GM12878 (cell line): ENCODE measurements around the gene AK5. TPM values are rescaled to one million over a fixed set of nuclear protein-coding genes. Genes with fewer than 3 reads are reported as not detected.

ENCODE experiments used
- ATAC-seq: fragments of 200-7000 bp; cut with Tn5 transposase; 3 replicates; pipeline ENCODE4 v1.9.1; 2020; ENCODE audit warnings: mild to moderate bottlenecking, moderate library complexity
- BruUV-seq: library from RNA; stranded (reverse); fragments of 400-500 nt; replicated peaks from 2 replicates; lab custom pipeline; 2021; lab: Mats Ljungman, UMichigan
- CTCF ChIA-PET: fragments of 300-600 bp; sonication (Branson Sonifier 250); formaldehyde crosslinking; extraction: SDS; loops from one replicate; lab custom pipeline; 2021; ENCODE audit warnings: inconsistent platforms; lab: Yijun Ruan, JAX
- POLR2A ChIA-PET: fragments of 350-600 bp; formaldehyde crosslinking; extraction: SDS; loops from one replicate; lab custom pipeline; 2021; ENCODE audit warnings: inconsistent platforms; lab: Charles Lee
- RAD21 ChIA-PET: fragments of 300-600 bp; sonication (Branson Sonifier 250); formaldehyde crosslinking; loops from one replicate; lab custom pipeline; 2023; ENCODE audit warnings: antibody characterized with exemption; ENCODE audit not compliant: unreplicated experiment; lab: Charles Lee
- SMC1A ChIA-PET: fragments of 300-600 bp; sonication (Branson Sonifier 250); formaldehyde crosslinking; loops from one replicate; lab custom pipeline; 2023; ENCODE audit not compliant: unreplicated experiment, uncharacterized antibody; lab: Charles Lee
- DNase-seq: peaks from one replicate; pipeline ENCODE4 v3.0.0-alpha.2; 2011; ENCODE audit warnings: low read depth, low spot score
- FAIRE-seq: peaks from 3 replicates; lab custom pipeline; 2011; peaks lifted over from hg19 to GRCh38; lab: Jason Lieb, UNC
- H2AFZ ChIP-seq: 2 replicates; pipeline ENCODE4 v1.6.0; 2011; ENCODE audit warnings: low read depth, low read length, control low read depth; ENCODE audit not compliant: control insufficient read depth
- H3K27ac ChIP-seq: 2 replicates; pipeline ENCODE4 v1.5.1; 2011; ENCODE audit warnings: control low read depth; ENCODE audit not compliant: control insufficient read depth, insufficient read depth
- H3K27me3 ChIP-seq, 2 experiments: replicated peaks in 1 of 2; 2 replicates each; pipeline versions ENCODE4 v1.6.0 to v1.6.1; 2011; ENCODE audit warnings: low read length in 1 of 2; ENCODE audit not compliant: control insufficient read depth in 2 of 2, insufficient read depth in 2 of 2
- H3K36me3 ChIP-seq, 2 experiments: 2 replicates each; pipeline ENCODE4 v1.5.1; 2011; ENCODE audit warnings: low read length in 1 of 2; ENCODE audit not compliant: control insufficient read depth in 2 of 2, insufficient read depth in 2 of 2
- H3K4me1 ChIP-seq: 2 replicates; pipeline ENCODE4 v1.6.1; 2011; ENCODE audit warnings: mild to moderate bottlenecking, low read length, moderate library complexity, mixed read lengths; ENCODE audit not compliant: control insufficient read depth, insufficient read depth
- H3K4me2 ChIP-seq: 2 replicates; pipeline ENCODE4 v1.6.0; 2011; ENCODE audit warnings: control low read depth; ENCODE audit not compliant: control insufficient read depth, insufficient read depth
- H3K4me3 ChIP-seq: fragments of 200-600 bp; sonication (generic); 2 replicates; pipeline ENCODE4 v1.5.1; 2016
- H3K79me2 ChIP-seq: 2 replicates; pipeline ENCODE4 v1.6.0; 2011; ENCODE audit warnings: low read length; ENCODE audit not compliant: control insufficient read depth, insufficient read depth
- H3K9ac ChIP-seq: 2 replicates; pipeline ENCODE4 v1.8.0; 2011; ENCODE audit warnings: low read length, control low read depth, mixed read lengths; ENCODE audit not compliant: control insufficient read depth, insufficient read depth
- H3K9me3 ChIP-seq: replicated peaks from 3 replicates; pipeline ENCODE4 v1.5.1; 2011; ENCODE audit warnings: mild to moderate bottlenecking, low read length; ENCODE audit not compliant: control insufficient read depth, insufficient read depth
- H4K20me1 ChIP-seq: 2 replicates; pipeline ENCODE4 v1.6.0; 2011; ENCODE audit not compliant: control insufficient read depth, insufficient read depth
- BCLAF1 ChIP-seq: fragments of 450-650 bp; IDR thresholded peaks from 2 replicates; pipeline ENCODE4 v1.6.1; 2017; ENCODE audit warnings: antibody characterized with exemption, mild to moderate bottlenecking, moderate library complexity
- EGR1 ChIP-seq, 2 experiments: IDR thresholded peaks; 1 replicate in 1 of 2; 2 replicates in 1 of 2; pipeline ENCODE4 v1.6.1; 2011 to 2012; ENCODE audit warnings: low read depth in 2 of 2, low read length in 2 of 2, borderline replicate concordance in 1 of 2, mild to moderate bottlenecking in 1 of 2, moderate library complexity in 1 of 2
- HDAC6 ChIP-seq: fragments of 200-600 bp; sonication (generic); IDR thresholded peaks from one replicate; pipeline ENCODE4 v1.8.0; 2017; ENCODE audit warnings: antibody characterized with exemption; ENCODE audit not compliant: unreplicated experiment
- KDM1A ChIP-seq: fragments of 200-600 bp; sonication (generic); IDR thresholded peaks from 2 replicates; pipeline ENCODE4 v1.6.1; 2016; ENCODE audit warnings: borderline replicate concordance
- NBN ChIP-seq: fragments of 450-650 bp; IDR thresholded peaks from 2 replicates; pipeline ENCODE4 v1.6.1; 2016
- SMARCA5 ChIP-seq: fragments of 450-650 bp; IDR thresholded peaks from 2 replicates; pipeline ENCODE4 v1.6.1; 2017; ENCODE audit warnings: mild to moderate bottlenecking
- SREBF1 ChIP-seq: IDR thresholded peaks from 2 replicates; pipeline ENCODE4 v1.6.1; 2012; ENCODE audit warnings: mild to moderate bottlenecking, low read length
- ZBED1 ChIP-seq: IDR thresholded peaks from 2 replicates; pipeline ENCODE4 v1.6.1; 2016; ENCODE audit warnings: borderline replicate concordance
- WGBS: methylation state at CpG from one replicate; pipeline ENCODE4 v1.1.6; 2016; ENCODE audit warnings: low lambda C conversion rate; ENCODE audit not compliant: insufficient replicate concordance, insufficient coverage; ENCODE audit errors: missing lambda C conversion rate; 5-methylcytosine and 5-hydroxymethylcytosine counted together
- in situ Hi-C: fragments of 300-500 bp; cut with MboI; formaldehyde crosslinking; loops from 9 replicates; pipeline ENCODE4 v1.14.3; 2018; ENCODE audit warnings: mixed read lengths
- intact Hi-C: fragments of 100-400 bp; cut with micrococcal nuclease; formaldehyde crosslinking; loops from one replicate; pipeline ENCODE4 v1.14.2; 2022; ENCODE audit not compliant: unreplicated experiment
- polyA plus RNA-seq, 11 experiments: library from polyadenylated mRNA; depleted of rRNA in 4 of 11; unstranded in 6 of 11; stranded (reverse) in 5 of 11; fragments of >200 nt; fragmentation: Nextera tagmentation in 4 of 11; fragmentation: Illumina TruSeq in 1 of 11; extraction: Ambion mirVana in 4 of 11; extraction: Trizol in 1 of 11; gene quantifications; 1 replicate in 1 of 11; 2 replicates in 10 of 11; pipeline versions ENCODE4 v1.2.1 to v1.2.3, GENCODE V29; 2011 to 2016; ENCODE audit warnings: inconsistent platforms in 2 of 11, missing spikeins in 2 of 11, low read depth in 1 of 11
- total RNA-seq, 4 experiments: library from RNA; depleted of rRNA in 3 of 4; stranded (reverse); fragments of >200 nt in 3 of 4; fragmentation: Illumina TruSeq in 1 of 4; extraction: Trizol in 1 of 4; gene quantifications; 2 replicates each; pipeline versions ENCODE4 v1.2.1 to v1.2.3, GENCODE V29; 2013 to 2021
- TF ChIP-seq, protein P1 (sequence below): fragments of 150-350 bp; IDR thresholded peaks from 2 replicates; pipeline ENCODE4 v1.6.1; 2016; ENCODE audit warnings: low read depth, low read length

The AK5 gene
- total and polyA plus RNA-seq, 10 of the 15 experiments (the other 5 are each of a cell fraction or from before 2014, with no cell fraction given): 0.08 to 0.33 TPM; not detected in 8

DNA sequence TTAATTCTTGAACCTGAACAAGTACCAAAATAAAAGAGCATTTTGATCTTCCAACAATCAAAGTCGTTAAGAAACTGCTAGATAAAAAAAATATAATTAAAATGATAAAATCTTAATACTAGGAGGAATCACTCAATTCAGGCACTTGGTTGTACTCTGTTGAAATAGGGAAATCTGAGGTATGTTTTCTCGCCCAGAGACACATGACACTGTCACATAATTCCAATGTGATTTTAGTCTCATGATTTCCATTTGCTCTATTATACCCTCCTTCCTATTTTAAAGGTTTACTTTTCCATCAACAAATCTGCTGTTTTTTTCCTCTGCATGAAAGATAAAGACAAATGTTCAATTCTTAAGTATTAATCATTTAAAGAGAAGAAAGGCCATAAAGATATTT is 303.1 kb downstream of the AK5 start:
- FAIRE-seq: no peak
- TF ChIP-seq SMARCA5: no peak
- TF ChIP-seq EGR1 (IDR thresholded peaks at IDR 0.05; ENCODE audit: borderline replicate concordance in 1 of 2, low read depth in 2 of 2, low read length in 2 of 2): no peak
- no peak for TF ChIP-seq HDAC6
- no peak for TF ChIP-seq ZBED1
- TF ChIP-seq, protein P1, sequence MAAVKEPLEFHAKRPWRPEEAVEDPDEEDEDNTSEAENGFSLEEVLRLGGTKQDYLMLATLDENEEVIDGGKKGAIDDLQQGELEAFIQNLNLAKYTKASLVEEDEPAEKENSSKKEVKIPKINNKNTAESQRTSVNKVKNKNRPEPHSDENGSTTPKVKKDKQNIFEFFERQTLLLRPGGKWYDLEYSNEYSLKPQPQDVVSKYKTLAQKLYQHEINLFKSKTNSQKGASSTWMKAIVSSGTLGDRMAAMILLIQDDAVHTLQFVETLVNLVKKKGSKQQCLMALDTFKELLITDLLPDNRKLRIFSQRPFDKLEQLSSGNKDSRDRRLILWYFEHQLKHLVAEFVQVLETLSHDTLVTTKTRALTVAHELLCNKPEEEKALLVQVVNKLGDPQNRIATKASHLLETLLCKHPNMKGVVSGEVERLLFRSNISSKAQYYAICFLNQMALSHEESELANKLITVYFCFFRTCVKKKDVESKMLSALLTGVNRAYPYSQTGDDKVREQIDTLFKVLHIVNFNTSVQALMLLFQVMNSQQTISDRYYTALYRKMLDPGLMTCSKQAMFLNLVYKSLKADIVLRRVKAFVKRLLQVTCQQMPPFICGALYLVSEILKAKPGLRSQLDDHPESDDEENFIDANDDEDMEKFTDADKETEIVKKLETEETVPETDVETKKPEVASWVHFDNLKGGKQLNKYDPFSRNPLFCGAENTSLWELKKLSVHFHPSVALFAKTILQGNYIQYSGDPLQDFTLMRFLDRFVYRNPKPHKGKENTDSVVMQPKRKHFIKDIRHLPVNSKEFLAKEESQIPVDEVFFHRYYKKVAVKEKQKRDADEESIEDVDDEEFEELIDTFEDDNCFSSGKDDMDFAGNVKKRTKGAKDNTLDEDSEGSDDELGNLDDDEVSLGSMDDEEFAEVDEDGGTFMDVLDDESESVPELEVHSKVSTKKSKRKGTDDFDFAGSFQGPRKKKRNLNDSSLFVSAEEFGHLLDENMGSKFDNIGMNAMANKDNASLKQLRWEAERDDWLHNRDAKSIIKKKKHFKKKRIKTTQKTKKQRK: no peak
- TF ChIP-seq NBN: no peak
- no peak for TF ChIP-seq BCLAF1
- TF ChIP-seq KDM1A: no peak
- no peak for TF ChIP-seq SREBF1
- Histone ChIP-seq H3K9me3 (no peaks in the 10 kb centered on the region), H3K4me3 (no peak overlapping the region), H3K4me2 (no peak overlapping the region), H3K4me1 (peaks cover 6% of the 10 kb centered on the region; the same call in 1 of the 2 replicates), H2AFZ (no peak overlapping the region), H4K20me1 (no peaks in the 10 kb centered on the region), H3K36me3 (peaks cover 0 to 6% of the 10 kb centered on the region in 2 experiments; a peak in 1 of 4 replicates), H3K27ac (no peak overlapping the region), H3K27me3 (no peaks in the 10 kb centered on the region), H3K9ac (no peak overlapping the region), H3K79me2 (no peaks in the 10 kb centered on the region)
- CTCF ChIA-PET: no interaction called here
- RAD21 ChIA-PET: no interaction called here
- no TSS peak for BruUV-seq
- no peak for DNase-seq
- WGBS: 96% methylated on average over 2 of the region's 2 CpGs
- intact Hi-C loops: loop anchor here (5.0 kb wide), 1 partner anchor 97 kb away; the partner anchor contains the start of gene ZZZ3
- in situ Hi-C loops: no loop called here
- no peak for ATAC-seq
- SMC1A ChIA-PET: no interaction called here
- POLR2A ChIA-PET: no interaction called here
